ENCODE results near the gene ALDH1B1.

The ALDH1B1 gene

DNA sequence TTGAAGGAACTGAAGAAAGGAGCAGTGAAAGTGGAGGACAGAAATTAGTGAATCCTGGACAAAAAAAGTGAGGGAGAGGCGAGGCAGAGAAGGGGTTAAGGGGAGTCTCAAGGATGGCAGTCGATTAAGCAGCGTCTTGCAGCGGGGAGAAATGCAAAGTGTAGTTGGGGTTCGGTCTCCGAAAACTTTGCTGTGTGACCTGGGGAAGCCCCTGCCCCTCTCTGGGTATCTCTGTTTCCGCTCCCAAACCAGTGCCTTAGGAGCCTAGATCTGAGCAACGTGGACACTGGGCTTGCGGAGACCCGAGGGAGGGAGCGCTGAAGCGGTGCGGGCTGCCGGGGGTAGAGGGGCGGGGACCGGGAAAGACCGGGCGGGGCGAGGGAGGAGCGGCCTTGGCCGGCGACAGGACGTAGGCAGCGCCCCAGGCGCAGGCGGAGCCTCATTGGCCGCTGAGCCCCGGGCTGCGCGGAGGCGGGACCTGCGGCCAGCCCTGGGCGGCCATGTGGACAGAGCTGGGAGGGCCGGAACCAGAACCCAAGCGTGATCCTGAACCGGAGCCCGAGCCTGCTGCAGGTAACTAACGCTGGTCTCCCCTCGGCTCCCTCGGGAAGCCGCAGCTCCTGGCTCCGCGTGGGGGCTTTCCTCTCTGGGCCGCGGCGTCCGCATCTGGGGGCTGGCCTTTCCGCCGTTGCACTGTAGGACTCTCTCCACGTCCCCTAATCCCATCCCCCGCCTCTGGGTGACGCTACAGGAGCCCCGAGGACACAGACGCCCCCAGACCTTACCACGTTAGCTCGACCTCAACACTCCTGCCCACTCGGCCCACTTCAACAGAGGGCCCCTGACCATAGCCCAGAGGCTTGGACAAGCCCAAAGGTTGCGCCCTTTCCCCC lies at the start of gene ALDH1B1:
Gene ALDH1B1 (plus strand): TSS at position 468 of the 893 bp plus-strand sequence. CDS start 3,047 bp downstream, outside the sequence.
- peak; percentile 84 to 85 for DNase-seq

DNA sequence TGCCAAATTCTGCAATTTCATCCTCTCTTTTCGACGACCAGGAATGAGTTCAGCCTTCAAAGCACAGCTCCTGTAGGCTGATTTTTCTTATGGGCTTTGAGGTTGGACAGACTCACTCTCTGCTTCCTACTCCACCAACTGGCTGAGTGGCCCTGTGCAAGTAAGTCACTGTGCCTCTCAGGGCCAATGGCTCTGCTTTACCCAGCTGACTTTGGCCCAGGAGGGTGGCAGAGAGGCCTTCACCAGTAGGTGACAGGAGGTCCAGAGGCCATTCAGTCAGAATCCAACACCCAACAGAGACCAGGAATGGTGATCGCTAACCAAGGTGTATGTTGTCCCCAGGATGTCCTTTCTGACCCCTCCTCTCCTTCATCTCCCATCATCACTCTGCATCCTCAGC lies 49.5 kb upstream of the ALDH1B1 start:
- no peak for DNase-seq

DNA sequence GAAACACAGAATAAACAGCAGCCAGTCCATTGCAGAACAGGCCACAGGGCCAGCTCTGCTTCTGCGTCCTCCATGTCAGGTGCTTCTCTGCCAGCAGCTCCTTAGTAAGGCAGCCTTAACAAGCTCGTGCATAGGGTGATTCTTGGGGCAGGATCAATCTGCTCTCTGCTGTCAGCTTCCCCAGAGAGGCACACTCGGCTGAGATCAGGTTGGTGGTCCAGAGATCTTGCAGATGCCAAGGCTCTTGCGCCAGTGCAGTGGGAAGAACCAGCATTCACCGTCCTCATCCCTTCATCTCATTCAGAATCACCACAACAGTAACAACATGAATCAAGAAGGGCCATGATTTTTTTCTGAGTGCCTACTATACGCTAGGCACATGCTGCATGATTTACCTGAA lies 49.0 kb upstream of the ALDH1B1 start:
- DNase-seq = no peak

DNA sequence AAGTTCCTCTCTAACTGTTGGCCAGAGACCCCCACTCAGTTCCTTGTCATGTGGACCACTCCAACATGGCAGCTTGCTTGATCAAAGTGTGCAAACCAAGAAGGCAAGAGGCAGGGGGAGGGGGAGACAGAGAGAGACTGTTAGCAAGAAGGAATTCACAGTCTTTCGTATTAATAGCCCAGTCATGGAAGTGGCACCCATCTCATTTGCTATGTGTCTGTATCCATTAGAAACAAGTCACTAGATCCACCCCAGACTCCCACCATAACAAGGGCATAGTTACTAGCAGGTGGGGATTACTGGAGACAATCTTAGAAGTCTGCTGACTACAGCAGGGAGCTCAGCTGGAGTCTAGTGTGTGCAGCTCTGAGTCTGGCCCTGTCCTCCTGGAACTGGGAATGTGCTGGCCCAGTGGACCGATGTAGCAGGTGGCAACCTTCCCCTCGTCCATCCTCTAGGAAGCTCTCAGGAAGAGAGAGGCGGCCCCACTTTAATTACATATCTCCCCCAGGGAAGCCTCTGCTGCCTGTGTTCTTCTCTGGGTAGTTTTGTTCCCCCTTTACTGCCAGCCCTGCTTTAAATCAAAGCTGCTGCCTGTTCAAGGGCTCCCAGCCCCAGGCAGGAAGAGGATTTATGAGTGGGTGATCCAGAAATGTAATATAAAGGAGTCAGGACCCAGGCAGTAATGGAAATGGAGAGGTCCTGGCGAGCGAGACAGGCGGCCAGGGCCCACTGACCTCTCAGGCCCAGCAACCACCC lies 47.8 kb upstream of the ALDH1B1 start:
- no peak for DNase-seq

DNA sequence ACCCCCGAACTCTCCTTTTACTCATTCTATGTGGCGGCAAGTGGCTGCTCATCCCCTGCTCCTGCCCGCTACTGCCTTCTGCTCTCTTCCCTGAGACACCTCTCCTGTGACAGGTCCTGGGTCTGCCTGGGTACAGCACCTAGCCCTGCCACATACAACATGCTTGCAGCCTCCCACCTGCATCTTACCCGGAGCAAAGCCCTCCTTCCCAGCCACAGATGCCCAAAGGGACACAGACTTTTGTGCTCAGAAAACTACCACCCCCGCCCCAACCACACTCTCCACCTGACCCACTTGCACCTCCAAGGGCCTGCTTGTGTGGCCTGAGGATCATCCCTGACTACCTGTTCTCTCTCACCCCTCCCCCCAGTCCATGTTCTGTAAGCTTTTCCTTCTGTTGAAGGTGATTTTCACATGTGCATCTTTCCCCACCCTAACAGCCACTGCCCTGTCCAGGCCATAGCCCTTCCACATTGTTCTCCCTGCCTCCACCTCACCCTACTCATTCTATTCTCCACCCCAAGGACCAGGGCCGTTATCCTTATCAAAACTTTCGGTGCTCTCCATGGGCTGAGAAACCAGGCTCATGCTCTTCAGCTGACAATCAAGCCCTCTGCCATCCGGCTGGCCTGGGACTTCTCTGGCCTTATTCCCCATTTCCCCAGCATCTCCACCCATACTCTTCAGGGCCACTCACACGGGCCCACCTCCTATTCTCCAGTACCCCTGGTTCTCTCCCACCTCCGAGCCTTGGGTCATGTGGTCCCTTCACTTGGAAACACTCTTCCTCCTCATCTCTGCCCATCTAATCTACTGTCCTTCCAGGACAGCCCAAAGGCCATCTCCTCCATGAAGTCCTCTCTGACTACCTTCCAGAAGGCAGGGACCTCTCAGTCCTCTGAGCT lies 46.4 kb upstream of the ALDH1B1 start:
- DNase-seq = no peak

DNA sequence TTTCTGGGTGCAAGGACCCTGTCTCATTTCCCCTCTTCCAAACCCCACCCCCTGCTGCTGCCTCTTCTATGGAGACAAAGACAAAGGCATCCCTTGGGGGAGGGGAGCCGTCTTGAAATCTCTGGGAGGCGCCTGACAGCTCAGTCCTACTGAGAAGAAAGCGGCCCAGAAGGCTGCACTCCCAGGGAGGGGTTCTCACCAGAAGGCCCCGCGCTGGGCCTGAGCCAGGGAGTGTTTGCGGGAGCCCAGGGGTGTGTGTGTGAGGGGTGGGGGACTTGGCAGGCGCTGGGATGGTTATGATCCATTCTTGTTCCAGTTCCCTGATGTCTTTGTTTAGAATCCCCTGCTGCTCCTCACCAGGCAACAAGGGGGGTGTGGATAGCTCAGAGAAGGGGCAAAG lies 45.7 kb upstream of the ALDH1B1 start:
- DNase-seq = no peak

DNA sequence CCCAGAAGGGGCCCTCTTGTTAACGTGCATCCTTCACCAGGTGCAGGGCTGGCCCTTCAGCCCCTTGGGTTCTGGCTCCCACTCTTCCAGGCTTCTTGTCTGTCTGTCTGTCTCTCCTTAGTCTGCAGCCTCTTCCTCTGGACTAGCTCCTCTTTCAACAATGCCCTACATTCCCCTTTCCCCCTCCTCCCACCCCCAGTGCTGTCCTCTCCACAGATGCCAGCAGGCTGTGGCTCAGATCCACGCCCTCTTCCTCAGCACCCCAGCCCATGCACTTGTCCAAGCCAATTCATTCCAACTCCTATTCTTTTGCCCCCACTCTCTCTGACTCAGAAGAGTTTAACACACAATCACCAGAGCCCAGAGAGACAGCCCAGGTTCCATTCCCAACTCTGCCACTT lies 45.2 kb upstream of the ALDH1B1 start:
- DNase-seq = no peak

DNA sequence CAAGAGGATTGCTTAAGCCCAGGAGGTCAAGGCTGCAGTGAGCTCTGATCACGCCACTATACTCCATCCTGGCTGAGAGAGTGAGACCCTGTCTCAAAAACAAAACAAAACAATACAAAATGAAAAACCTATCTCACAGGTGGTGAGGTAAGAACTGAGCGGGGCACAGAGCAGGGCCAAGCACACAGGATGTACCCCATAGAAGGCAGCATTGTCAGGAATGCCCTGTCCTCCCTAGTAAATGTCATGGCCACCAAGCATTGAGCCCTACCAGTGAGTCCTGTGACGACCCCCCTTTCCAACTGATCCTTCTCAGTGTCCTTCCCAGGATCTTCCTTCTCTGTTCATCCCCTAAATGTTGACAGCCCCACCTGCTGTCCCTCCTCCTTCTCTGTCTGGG lies 44.6 kb upstream of the ALDH1B1 start:
- DNase-seq = no peak

DNA sequence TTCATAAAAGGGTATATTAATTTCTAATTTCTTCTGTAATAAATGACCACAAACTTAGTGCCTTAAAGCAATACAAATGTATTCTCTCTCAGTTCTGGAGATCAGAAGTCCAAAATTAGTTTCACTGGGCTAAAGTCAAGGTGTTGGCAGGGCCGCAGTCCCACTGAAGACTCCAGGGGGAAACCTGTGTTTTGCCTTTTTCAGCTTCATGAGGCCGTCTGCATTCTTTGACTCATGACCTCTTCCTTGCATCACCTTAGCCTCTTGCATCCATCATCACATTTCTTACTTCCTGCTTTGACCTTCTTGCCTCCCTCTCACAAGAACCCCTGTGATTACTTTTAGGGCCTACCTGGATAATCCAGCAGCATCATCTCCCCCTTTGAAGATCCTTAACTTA lies 42.0 kb upstream of the ALDH1B1 start:
- no peak for DNase-seq

DNA sequence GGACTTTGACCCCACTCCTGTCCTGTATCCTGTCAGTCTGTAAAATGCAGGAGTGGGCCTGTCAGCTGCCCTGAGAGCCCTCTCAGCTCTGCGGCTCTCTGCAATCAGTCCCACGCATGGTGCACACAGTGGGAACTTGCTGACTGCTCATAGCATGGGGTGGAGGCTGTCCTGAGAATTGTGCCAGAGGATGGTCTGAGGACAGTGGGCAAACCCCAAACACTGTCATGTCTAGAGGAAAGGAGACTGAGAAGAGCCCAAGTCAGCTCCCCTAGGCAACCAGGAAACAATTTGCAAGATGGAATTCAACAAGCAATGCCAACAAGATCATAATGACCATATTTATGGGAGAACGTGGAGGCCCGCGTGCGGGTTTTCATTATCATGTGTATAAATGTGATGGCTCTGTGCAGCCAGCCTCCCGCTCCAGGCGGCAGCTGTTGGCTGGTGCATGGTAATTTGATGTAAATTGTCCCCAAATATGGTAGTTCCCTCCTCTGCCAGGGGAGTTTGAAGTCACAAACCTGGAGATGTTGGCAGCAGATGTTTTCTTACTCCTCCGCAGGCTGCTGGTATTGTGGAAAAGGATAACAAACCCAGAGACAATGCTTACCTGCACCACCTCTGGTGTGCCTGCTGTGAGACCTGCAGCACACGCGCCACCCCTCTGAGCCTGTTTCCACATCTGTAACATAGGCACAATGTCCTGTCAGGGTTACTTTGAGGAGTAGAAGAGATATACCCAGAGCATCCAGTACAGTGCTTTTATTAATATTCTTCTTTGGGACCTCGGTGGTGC lies 39.8 kb upstream of the ALDH1B1 start:
- DNase-seq = no peak

DNA sequence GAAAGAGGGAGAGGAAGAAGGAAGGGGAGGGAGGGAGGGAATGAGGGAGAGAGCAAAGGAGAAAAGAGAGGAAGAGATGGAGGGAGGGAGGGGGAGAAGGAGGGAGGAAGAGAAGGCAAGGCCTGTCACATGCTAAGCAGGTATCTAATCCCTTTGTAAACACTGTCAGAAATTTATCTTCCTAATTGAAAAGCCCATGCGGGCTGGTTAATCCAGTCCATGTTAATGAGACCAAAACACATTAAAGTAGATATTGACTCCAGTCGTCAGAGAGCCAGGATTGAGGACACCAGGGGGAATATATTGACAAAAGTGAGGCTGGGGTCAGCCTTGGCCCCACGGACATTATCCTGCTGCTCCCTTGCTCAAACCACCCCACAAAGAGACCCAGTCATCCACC lies 37.4 kb upstream of the ALDH1B1 start:
- no peak for DNase-seq

DNA sequence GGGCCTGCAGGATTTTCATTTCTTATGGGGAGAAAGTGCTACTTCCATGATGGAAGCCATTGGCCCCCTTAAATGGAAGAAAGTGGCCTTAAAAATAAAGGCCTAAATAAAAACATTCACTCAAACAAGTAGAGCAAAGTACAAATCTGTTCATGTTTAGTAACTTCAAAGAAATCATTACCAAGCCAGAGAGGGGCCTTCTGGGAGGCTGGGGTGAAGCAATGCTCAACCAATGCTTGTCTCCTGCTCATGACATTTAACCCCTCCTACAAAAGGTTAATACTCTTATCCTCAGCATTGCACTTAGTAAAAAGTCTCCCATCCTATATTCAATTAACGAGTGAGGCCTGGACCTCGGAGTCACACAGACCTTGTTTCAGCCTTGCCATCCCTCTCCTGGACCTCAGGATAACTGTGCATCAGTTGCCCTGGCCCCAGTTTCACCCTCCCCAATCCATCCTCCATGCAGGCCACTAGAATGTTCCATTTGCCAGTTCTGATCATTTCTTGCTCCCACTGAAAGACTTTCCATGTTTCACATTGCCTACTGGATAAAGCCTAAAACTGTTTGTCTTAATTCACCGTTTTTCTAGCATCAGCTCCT lies 36.9 kb upstream of the ALDH1B1 start:
- DNase-seq = no peak

DNA sequence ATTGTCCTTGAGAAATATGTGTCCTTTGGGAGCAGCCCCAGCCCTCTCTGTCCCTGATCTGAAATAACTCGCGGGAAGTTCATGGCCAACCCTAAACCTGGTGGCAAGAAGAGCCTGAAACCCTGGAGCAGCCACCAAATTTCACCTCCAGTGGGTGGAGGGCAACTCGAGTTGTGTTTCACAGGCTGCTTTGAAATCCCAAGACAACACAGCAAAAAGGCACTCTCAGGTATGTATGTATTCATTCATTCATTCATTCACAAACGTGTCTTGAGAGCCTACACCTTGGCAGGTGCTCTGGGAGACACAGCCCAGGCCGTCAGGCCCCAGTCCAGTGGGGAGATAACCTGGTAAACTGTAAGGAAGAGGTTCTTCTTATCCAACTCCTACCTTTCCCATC lies 35.7 kb upstream of the ALDH1B1 start:
- no peak for DNase-seq

DNA sequence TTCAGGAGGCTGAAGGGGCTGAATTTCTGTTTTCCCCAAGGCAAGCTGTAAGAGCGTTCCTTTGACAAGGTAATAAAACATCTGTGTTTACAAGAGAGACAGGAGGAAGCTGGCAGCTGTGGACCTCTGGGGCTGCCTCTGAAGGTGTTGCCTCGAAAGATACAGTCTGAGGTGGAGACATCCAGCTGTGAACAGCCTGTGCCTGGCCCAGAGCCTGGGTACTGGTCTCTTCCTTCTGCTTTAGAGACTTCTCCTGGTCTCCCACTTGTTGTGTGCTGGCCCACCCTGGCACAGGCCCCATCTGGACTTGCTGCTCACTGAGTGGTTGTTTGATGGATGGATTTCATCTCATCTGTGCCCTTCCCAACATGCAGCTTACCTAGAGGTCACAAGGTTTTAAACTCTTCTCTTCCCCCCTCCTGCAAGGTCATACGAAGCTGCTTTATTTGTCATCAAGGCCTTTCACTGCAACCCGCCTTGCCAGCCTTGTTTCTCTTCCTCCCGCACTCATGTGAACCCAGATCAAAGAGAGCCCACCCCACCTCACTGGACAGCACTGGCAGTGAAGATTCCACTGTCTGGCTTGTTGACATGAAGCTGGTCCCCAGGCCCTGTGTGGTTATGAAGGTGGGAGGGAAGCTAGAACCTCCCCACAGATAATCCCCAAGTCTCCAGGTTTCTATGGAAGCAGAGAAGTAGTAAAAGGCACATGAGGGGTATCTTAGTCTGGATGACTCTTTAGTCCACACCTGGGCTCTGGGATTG lies 35.0 kb upstream of the ALDH1B1 start:
- DNase-seq = no peak

DNA sequence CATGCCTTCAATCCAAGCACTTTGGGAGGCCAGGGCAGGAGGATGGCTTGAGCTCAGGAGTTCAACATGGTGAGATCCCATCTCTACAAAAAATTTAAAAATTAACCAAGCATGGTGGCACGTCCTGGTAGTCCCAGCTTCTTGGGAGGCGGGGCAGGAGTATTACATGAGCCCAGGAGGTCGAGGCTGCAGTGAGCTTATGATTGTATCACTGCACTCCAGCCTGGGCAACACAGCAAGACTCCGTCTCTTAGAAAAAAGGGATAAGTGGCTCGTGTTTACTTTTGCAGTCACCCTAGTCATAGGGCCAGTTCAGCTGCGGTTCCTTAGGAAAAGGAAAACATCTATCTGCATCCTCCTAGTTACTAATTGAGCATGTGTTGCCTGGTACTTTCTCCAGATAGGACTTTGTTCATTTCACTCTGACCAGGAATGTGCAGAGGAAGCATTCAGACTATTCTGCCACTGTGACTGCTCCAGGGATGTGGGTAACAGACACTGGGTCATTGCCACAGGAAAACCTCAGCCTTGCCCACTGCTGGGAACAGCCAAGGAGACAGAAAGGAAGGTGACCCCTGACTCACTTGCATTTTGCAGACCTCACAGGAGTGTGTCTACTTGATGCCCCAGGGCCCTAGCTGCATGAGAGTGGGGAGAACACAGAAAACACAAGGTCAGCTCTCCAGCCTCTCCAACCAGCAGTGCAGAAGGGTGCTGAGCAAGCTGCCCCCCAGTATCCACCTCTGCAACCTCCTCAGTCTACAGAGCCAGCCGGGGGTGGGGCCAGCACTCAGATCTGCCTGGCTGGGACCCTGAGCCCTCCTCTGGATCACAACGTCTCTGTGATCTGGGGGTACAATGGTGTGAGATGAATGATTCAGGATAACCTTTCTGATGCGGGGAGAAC lies 33.9 kb upstream of the ALDH1B1 start:
- no peak for DNase-seq

DNA sequence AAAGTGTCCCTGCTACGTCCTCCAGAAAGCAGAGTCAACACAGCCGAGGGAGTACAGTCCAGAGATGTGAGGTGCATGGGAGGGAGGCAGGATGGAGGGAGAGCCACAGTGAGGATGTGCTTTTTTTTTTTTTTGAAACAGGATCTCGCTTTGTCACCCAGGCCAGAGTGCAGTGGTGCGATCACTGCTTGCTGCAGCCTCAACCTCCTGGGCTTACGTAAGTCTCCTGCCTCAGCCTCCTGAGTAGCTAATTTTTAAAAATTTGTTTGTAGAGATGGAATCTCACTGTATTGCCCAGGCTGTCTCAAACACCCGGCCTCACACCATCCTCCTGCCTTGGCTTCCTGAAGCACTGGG lies 33.2 kb upstream of the ALDH1B1 start:
- no peak for DNase-seq

DNA sequence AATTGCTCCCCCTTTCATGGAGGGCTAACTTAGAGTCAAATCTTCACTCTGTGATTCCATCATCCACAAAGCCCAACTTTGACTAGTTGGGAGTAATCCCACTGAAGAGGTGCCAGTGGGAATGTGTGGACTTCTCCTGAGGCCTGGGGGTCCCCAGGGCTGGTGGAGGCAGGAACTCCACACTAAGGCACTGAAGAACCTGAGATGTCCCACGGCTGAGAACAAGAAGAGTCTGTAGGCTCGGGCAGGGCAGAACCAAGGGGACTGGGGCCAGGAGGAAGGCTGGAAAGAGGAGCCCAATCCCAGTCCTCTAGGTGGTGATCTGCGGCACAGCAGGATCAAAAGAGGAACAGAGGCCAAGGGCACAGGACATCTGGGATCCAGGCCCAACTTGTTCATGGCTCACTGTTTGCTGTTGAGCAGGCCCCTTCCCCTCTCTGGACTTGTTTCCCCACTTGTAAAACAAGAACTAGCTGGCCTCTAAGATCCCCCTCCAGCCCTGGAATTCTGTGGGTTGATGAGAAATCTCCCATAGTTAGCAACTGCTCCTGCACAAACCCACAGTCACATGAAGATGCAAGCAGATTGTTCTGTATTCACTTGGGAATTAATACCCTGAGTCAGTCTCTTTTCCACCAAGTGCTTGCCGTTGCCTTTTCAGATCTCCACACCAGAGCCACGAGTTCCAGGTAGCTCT lies 32.7 kb upstream of the ALDH1B1 start:
- DNase-seq = no peak

DNA sequence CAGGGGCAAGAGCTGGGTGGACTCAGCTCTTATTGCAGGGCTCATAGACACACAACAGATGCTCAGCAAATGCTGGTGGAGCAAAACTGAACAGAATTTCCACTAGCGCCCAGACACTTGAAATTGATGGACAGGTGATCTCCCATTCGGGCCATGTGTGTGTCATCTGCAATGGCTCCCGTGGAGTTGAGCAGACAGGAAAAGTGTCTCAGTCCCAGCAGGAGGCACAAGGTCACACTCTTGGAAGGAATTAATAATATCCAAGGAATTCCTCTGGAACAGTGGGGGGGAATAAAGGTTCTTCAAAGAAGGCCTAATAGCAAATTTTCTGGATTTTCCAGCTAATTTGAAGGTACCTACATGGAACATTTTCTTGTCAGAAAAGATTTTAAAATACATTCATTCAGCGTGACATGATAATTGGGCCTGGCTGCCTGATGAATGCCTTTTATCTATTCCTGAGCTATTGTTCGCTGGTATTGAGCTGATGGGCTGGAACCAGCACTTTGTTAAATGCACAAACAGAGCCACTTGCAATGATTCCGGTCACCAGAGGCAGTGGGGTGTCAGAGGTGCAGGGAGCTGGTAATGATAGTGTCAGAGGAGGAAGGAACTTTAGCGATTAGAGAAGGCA lies 31.5 kb upstream of the ALDH1B1 start:
- DNase-seq = no peak

DNA sequence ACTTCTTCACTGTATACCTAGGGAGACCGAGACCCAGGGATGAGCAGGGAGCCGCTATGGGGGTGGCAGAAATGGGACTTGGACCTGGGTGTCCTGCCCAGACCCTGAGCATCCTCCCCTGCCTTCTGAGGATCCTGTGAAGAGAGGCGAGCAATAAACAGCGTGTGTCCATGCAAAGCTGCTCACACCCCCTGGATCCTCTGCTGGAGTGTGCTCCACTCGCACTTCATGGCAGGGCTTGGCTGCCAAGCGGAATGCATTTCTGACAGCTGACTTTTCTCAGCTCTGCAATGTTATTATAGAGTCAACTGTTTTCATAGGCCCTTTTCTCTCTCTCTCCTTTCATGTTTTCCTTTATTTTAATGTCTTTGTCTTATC lies 31.0 kb upstream of the ALDH1B1 start:
- DNase-seq = no peak
